Nephron (organoid): ENCODE measurements around the gene TRPC4.

Experiments
- H3K27ac Mint-ChIP-seq, 3 experiments: 2 replicates each; pipeline ENCODE4 v1.8.0; 2020; ENCODE audit warnings: mixed read lengths in 3 of 3, mild to moderate bottlenecking in 2 of 3, moderate library complexity in 1 of 3
- H3K27me3 Mint-ChIP-seq: 2 replicates; pipeline ENCODE4 v1.8.0; 2021; ENCODE audit warnings: low read depth, mild to moderate bottlenecking, moderate library complexity, mixed read lengths
- H3K36me3 Mint-ChIP-seq: 2 replicates; pipeline ENCODE4 v1.8.0; 2020; ENCODE audit warnings: low read depth, mixed read lengths
- H3K4me1 Mint-ChIP-seq: 2 replicates; pipeline ENCODE4 v1.8.0; 2020; ENCODE audit warnings: mixed read lengths
- H3K4me3 Mint-ChIP-seq, 3 experiments: 2 replicates each; pipeline ENCODE4 v1.8.0; 2020; ENCODE audit warnings: mild to moderate bottlenecking in 3 of 3, mixed read lengths in 3 of 3, moderate library complexity in 2 of 3
- H3K9me3 Mint-ChIP-seq: 2 replicates; pipeline ENCODE4 v1.8.0; 2020; ENCODE audit warnings: mixed read lengths
- CTCF ChIP-seq, 3 experiments: fragments of 200-600 bp; sonication (generic); IDR thresholded peaks; one replicate each; pipeline ENCODE4 v1.5.0; 2021; ENCODE audit warnings: antibody characterized with exemption in 3 of 3; ENCODE audit not compliant: unreplicated experiment in 3 of 3

TRPC4 gene

GRCh38 chr13:37870489-37870845 is 895 bp upstream of the TRPC4 start:
- H3K27ac Mint-ChIP-seq, result peak overlapping the region; percentile 81 to 89 (median 86)
- TF ChIP-seq CTCF (IDR thresholded peaks at IDR 0.05; ENCODE audit: unreplicated experiment in 3 of 3), result peak in 1 of 3 experiments; percentile 13

GRCh38 chr13:37869506-37869755 is 141 bp downstream of the TRPC4 start:
- Mint-ChIP-seq H3K36me3 (no peaks in the 10 kb centered on the region), H3K27ac (peak overlapping the region; percentile 86 to 89 (median 88)), H3K4me3 (peak overlapping the region; percentile 87 to 92 (median 88)), H3K9me3 (no peaks in the 10 kb centered on the region), H3K27me3 (peaks cover 36% of the 10 kb centered on the region), H3K4me1 (peaks cover 24% of the 10 kb centered on the region)
- TF ChIP-seq CTCF (IDR thresholded peaks at IDR 0.05; ENCODE audit: unreplicated experiment in 3 of 3), result no peak

More at GRCh38 chr13:37870489-37870845, 895 bp upstream of the TRPC4 start:
- Mint-ChIP-seq H3K4me1 (peaks cover 24% of the 10 kb centered on the region), H3K4me3 (peak overlapping the region; percentile 87 to 92 (median 88)), H3K27me3 (peaks cover 36% of the 10 kb centered on the region), H3K36me3 (no peaks in the 10 kb centered on the region), H3K9me3 (no peaks in the 10 kb centered on the region)

GRCh38 chr13:37868691-37869505 is 674 bp downstream of the TRPC4 start:
- Mint-ChIP-seq H3K27ac (peak overlapping the region; percentile 86 to 89 (median 88)), H3K4me1 (peaks cover 24% of the 10 kb centered on the region), H3K27me3 (peaks cover 36% of the 10 kb centered on the region), H3K36me3 (no peaks in the 10 kb centered on the region), H3K4me3 (peak overlapping the region; percentile 87 to 92 (median 88)), H3K9me3 (no peaks in the 10 kb centered on the region)
- no peak for TF ChIP-seq CTCF (IDR thresholded peaks at IDR 0.05; ENCODE audit: unreplicated experiment in 3 of 3)

GRCh38 chr13:37863708-37864107 is 5.9 kb downstream of the TRPC4 start:
- TF ChIP-seq CTCF (IDR thresholded peaks at IDR 0.05; ENCODE audit: unreplicated experiment in 3 of 3), result no peak
- no peaks in the 10 kb centered on the region for H3K9me3 Mint-ChIP-seq
- H3K36me3 Mint-ChIP-seq, result no peaks in the 10 kb centered on the region
- peaks cover 3% of the 10 kb centered on the region for H3K27me3 Mint-ChIP-seq
- H3K4me1 Mint-ChIP-seq, result peaks cover 5% of the 10 kb centered on the region
- H3K27ac Mint-ChIP-seq, result no peak overlapping the region
- no peak overlapping the region for H3K4me3 Mint-ChIP-seq

- H3K27me3 Mint-ChIP-seq, result no peaks in the 10 kb centered on the region
- H3K4me1 Mint-ChIP-seq, result no peaks in the 10 kb centered on the region
- H3K36me3 Mint-ChIP-seq, result no peaks in the 10 kb centered on the region
- no peak overlapping the region for H3K27ac Mint-ChIP-seq
- H3K9me3 Mint-ChIP-seq, result peaks cover 13% of the 10 kb centered on the region
- H3K4me3 Mint-ChIP-seq, result no peak overlapping the region
- TF ChIP-seq CTCF (IDR thresholded peaks at IDR 0.05; ENCODE audit: unreplicated experiment in 3 of 3), result no peak
These were observed 34.2 kb downstream of the TRPC4 start for GRCh38 chr13:37835392-37835791.

- Mint-ChIP-seq H3K27me3 (no peaks in the 10 kb centered on the region), H3K4me1 (no peaks in the 10 kb centered on the region), H3K27ac (no peak overlapping the region), H3K4me3 (no peak overlapping the region), H3K36me3 (no peaks in the 10 kb centered on the region), H3K9me3 (peaks cover 17% of the 10 kb centered on the region)
- no peak for TF ChIP-seq CTCF (IDR thresholded peaks at IDR 0.05; ENCODE audit: unreplicated experiment in 3 of 3)
These were observed 36.2 kb downstream of the TRPC4 start for GRCh38 chr13:37833411-37833810.
